ENCODE results near the gene SNCG. TPM values are rescaled to one million over a fixed set of nuclear protein-coding genes. Genes with fewer than 3 reads are reported as not detected.
"Not testable (repeated sequence)": the region's sequence is repeated elsewhere in the genome, so short reads cannot be mapped to it uniquely, and the experiment has no call there.

The SNCG gene
- polyA plus RNA-seq (2013, experiment 1 of 2; ENCODE audit: insufficient read length) = 4.2 TPM
- polyA plus RNA-seq (2013, experiment 2 of 2; ENCODE audit: insufficient read length) = 5.3 TPM

GRCh38 chr10:86958116-86958900 lies at the start of gene SNCG:
Gene SNCG, plus strand, starts transcription at chr10:86958599. Its CDS starts 99 bp downstream, at chr10:86958698.
- DNase-seq = no peak

GRCh38 chr10:86914734-86915133 lies 43.7 kb upstream of the SNCG start:
- no peak for DNase-seq

- peak; percentile 24 for DNase-seq
These were observed 40.4 kb upstream of the SNCG start for GRCh38 chr10:86918022-86918471.

- DNase-seq = no peak
These were observed 35.8 kb upstream of the SNCG start for GRCh38 chr10:86922553-86922961.

GRCh38 chr10:86929468-86930380 lies 28.7 kb upstream of the SNCG start:
- no peak for DNase-seq

GRCh38 chr10:86931872-86932271 lies 26.5 kb upstream of the SNCG start:
- DNase-seq = peak; percentile 25

- DNase-seq = no peak
These were observed 25.7 kb upstream of the SNCG start for GRCh38 chr10:86932674-86933073.

GRCh38 chr10:86934162-86934711 lies 24.2 kb upstream of the SNCG start:
- DNase-seq = not testable (repeated sequence)

- DNase-seq = peak; percentile 45
These were observed 21.5 kb upstream of the SNCG start for GRCh38 chr10:86936661-86937501.

GRCh38 chr10:86937502-86938154 lies 20.8 kb upstream of the SNCG start:
- no peak for DNase-seq

- no peak for DNase-seq
These were observed 20.1 kb upstream of the SNCG start for GRCh38 chr10:86938260-86938659.

- DNase-seq = not testable (repeated sequence)
These were observed 18.3 kb upstream of the SNCG start for GRCh38 chr10:86940076-86940475.

- no peak for DNase-seq
These were observed 17.7 kb upstream of the SNCG start for GRCh38 chr10:86940677-86941076.

GRCh38 chr10:86941426-86941825 lies 17.0 kb upstream of the SNCG start:
- DNase-seq = no peak

GRCh38 chr10:86941991-86942421 lies 16.4 kb upstream of the SNCG start:
- DNase-seq = no peak

GRCh38 chr10:86942441-86943315 lies 15.7 kb upstream of the SNCG start:
- peak; percentile 26 for DNase-seq

- no peak for DNase-seq
These were observed 14.9 kb upstream of the SNCG start for GRCh38 chr10:86943316-86944030.

GRCh38 chr10:86944031-86944419 lies 14.4 kb upstream of the SNCG start:
- DNase-seq = no peak

- DNase-seq = peak; percentile 28
These were observed 13.9 kb upstream of the SNCG start for GRCh38 chr10:86944471-86944870.

- no peak for DNase-seq
These were observed 13.5 kb upstream of the SNCG start for GRCh38 chr10:86944907-86945306.
